Measurements from ENCODE around the gene PREX1.

The PREX1 gene

GRCh38 chr20:48631114-48632016 is 196.4 kb downstream of the PREX1 start:
- Histone ChIP-seq H3K36me3 (replicated peaks) (no peaks in the 10 kb centered on the region), H3K27me3 (ENCODE audit: low read depth) (no peaks in the 10 kb centered on the region), H3K4me1 (no peaks in the 10 kb centered on the region), H3K9me3 (no peaks in the 10 kb centered on the region), H3K4me3 (no peak overlapping the region)
- in situ Hi-C loops (cut with MboI; ENCODE audit: low sequenced_read_pairs) = no loop called here
- DNase-seq (ENCODE audit: low spot score in 2 of 2) = no peak

DNA sequence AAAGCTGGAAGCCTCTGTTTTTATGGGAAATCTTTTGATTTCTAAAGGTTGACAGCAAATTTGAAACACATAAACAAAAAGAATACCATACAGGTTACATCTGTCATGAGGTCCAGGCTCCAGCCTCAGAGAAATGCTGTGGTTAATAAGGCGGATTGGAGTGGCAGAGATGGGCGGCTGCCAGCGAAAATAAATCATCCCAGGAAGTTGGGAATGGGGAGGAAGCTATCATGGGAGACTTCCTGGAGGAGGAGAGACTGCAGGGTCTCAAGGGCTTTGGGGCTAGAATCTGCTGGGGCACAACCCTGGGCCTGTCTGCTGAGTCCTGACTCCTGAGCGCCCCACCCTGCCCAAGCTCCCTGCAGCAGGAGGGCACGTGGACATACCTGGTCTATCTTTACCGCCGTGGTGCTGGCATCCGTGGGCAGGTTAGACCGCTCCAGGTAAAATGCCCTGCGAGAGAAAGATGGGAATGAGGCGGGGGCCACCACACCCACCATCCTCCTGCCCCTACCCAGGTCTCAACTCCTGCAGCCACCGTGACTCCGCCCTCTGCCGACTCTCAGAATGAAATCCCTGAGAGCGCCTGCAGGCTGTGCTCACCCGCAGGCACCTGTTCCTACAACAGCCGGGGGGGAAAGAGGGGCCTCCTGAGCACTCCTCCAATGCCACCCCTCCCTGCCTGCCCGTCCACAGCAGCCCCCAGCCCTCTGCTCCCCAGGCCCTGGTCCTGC is 197.3 kb downstream of the PREX1 start:
- H3K4me3 ChIP-seq = no peak overlapping the region
- DNase-seq (ENCODE audit: low spot score in 2 of 2) = peak in 1 of 2 experiments; percentile 40
- no peaks in the 10 kb centered on the region for H3K4me1 ChIP-seq

GRCh38 chr20:48629960-48630315 is 197.9 kb downstream of the PREX1 start:
- Histone ChIP-seq H3K4me1 (no peaks in the 10 kb centered on the region), H3K9me3 (no peaks in the 10 kb centered on the region), H3K36me3 (replicated peaks) (no peaks in the 10 kb centered on the region), H3K27me3 (ENCODE audit: low read depth) (no peaks in the 10 kb centered on the region), H3K4me3 (no peak overlapping the region)
- DNase-seq (ENCODE audit: low spot score in 2 of 2) = no peak
- in situ Hi-C loops (cut with MboI; ENCODE audit: low sequenced_read_pairs) = no loop called here

More for the DNA sequence above, 197.3 kb downstream of the PREX1 start:
- H3K27me3 ChIP-seq (ENCODE audit: low read depth) = no peaks in the 10 kb centered on the region
- in situ Hi-C loops (cut with MboI; ENCODE audit: low sequenced_read_pairs) = no loop called here
- no peaks in the 10 kb centered on the region for H3K9me3 ChIP-seq
- no peaks in the 10 kb centered on the region for H3K36me3 ChIP-seq (replicated peaks)

DNA sequence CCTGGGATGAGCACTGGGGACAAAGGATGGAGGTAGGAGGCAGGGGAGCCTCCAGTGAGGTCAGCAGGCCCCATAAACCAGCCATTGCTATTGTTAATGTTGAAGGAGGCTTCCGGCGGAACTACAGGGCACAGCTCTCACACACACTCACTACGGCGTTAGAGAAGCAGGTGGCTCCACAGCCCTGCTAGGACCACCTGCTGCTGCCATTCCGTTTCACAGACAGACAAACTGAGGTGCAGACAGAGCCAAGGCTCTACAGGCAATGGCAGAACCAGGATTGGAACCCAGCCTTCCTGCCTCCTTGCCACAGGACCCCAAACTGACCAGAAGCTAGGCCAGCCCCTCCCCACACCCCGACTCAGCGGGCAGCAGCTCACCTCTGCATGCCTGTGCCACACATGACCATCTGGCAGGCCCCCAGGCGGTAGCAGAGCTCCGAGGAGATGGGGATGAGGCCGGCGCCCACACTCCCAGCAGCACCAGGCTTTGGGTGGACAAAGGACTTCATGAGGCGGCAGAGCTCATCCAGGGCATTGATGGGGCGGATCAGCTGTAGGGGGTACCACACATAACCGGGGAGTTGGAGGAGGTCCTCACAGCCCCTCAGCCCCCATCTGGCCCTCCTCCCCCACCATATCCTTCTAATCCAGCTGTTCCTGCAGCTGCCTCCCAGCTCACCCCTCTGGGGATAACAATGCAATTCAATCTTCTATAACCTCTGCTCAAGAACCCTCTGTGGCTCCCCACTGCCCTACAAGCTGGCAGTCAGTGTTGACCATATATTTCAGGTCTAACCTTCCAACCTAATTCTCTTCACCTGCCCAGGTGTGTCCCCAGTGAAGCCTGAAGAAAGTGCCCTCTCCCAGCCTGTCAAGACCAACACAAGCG is 198.5 kb downstream of the PREX1 start:
- no peaks in the 10 kb centered on the region for H3K36me3 ChIP-seq (replicated peaks)
- no peak overlapping the region for H3K4me3 ChIP-seq
- DNase-seq (ENCODE audit: low spot score in 2 of 2) = no peak
- H3K9me3 ChIP-seq = no peaks in the 10 kb centered on the region
- no peaks in the 10 kb centered on the region for H3K27me3 ChIP-seq (ENCODE audit: low read depth)
- no peaks in the 10 kb centered on the region for H3K4me1 ChIP-seq
- in situ Hi-C loops (cut with MboI; ENCODE audit: low sequenced_read_pairs) = no loop called here

DNA sequence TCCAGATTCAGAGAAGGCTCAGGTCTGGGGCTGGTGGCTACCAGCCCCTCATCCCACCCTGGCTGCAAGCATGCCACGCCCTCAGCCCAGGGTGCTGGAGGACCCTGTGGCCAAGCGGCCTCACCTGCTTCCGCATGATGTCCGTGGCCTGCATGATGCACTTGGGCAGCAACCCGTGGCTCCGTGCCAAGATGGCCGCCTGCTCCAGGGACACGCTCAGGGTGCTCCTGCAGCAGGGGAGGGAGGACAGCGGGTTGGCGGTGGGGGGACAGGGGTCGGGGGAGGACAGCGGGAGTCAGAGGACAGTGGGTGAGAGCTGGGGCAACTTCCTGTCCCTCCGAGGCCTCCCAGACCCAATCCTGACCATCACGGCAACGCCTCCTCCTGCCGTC is 200.1 kb downstream of the PREX1 start:
- Histone ChIP-seq H3K4me1 (no peaks in the 10 kb centered on the region), H3K27me3 (ENCODE audit: low read depth) (no peaks in the 10 kb centered on the region), H3K9me3 (no peaks in the 10 kb centered on the region), H3K4me3 (no peak overlapping the region), H3K36me3 (replicated peaks) (no peaks in the 10 kb centered on the region)
- in situ Hi-C loops (cut with MboI; ENCODE audit: low sequenced_read_pairs) = no loop called here
- no peak for DNase-seq (ENCODE audit: low spot score in 2 of 2)

- no peaks in the 10 kb centered on the region for H3K4me1 ChIP-seq
- H3K27me3 ChIP-seq (ENCODE audit: low read depth) = no peaks in the 10 kb centered on the region
- in situ Hi-C loops (cut with MboI; ENCODE audit: low sequenced_read_pairs) = no loop called here
- H3K4me3 ChIP-seq = no peak overlapping the region
- H3K9me3 ChIP-seq = no peaks in the 10 kb centered on the region
- DNase-seq (ENCODE audit: low spot score in 2 of 2) = no peak
- no peaks in the 10 kb centered on the region for H3K36me3 ChIP-seq (replicated peaks)
These were observed 200.7 kb downstream of the PREX1 start for GRCh38 chr20:48626938-48627736.

- Histone ChIP-seq H3K9me3 (no peaks in the 10 kb centered on the region), H3K27me3 (ENCODE audit: low read depth) (no peaks in the 10 kb centered on the region), H3K4me1 (no peaks in the 10 kb centered on the region), H3K4me3 (no peak overlapping the region), H3K36me3 (replicated peaks) (no peaks in the 10 kb centered on the region)
- no peak for DNase-seq (ENCODE audit: low spot score in 2 of 2)
- in situ Hi-C loops (cut with MboI; ENCODE audit: low sequenced_read_pairs) = no loop called here
These were observed 201.4 kb downstream of the PREX1 start for GRCh38 chr20:48626226-48626937.

GRCh38 chr20:48625136-48625900 is 202.5 kb downstream of the PREX1 start:
- in situ Hi-C loops (cut with MboI; ENCODE audit: low sequenced_read_pairs) = no loop called here
- Histone ChIP-seq H3K4me3 (no peak overlapping the region), H3K4me1 (peaks cover 3% of the 10 kb centered on the region), H3K27me3 (ENCODE audit: low read depth) (no peaks in the 10 kb centered on the region), H3K36me3 (replicated peaks) (no peaks in the 10 kb centered on the region), H3K9me3 (no peaks in the 10 kb centered on the region)
- no peak for DNase-seq (ENCODE audit: low spot score in 2 of 2)

- DNase-seq (ENCODE audit: low spot score in 2 of 2) = no peak
- peaks cover 6% of the 10 kb centered on the region for H3K4me1 ChIP-seq
- no peaks in the 10 kb centered on the region for H3K27me3 ChIP-seq (ENCODE audit: low read depth)
- H3K36me3 ChIP-seq (replicated peaks) = no peaks in the 10 kb centered on the region
- H3K4me3 ChIP-seq = no peak overlapping the region
- no peaks in the 10 kb centered on the region for H3K9me3 ChIP-seq
- in situ Hi-C loops (cut with MboI; ENCODE audit: low sequenced_read_pairs) = no loop called here
These were observed 203.3 kb downstream of the PREX1 start for GRCh38 chr20:48624315-48625020.

GRCh38 chr20:48623906-48624265 is 203.9 kb downstream of the PREX1 start:
- Histone ChIP-seq H3K27me3 (ENCODE audit: low read depth) (no peaks in the 10 kb centered on the region), H3K4me3 (no peak overlapping the region), H3K9me3 (no peaks in the 10 kb centered on the region), H3K36me3 (replicated peaks) (no peaks in the 10 kb centered on the region), H3K4me1 (peaks cover 6% of the 10 kb centered on the region)
- in situ Hi-C loops (cut with MboI; ENCODE audit: low sequenced_read_pairs) = no loop called here
- DNase-seq (ENCODE audit: low spot score in 2 of 2) = no peak

- DNase-seq (ENCODE audit: low spot score in 2 of 2) = no peak
- in situ Hi-C loops (cut with MboI; ENCODE audit: low sequenced_read_pairs) = no loop called here
- no peaks in the 10 kb centered on the region for H3K27me3 ChIP-seq (ENCODE audit: low read depth)
- no peak overlapping the region for H3K4me3 ChIP-seq
- H3K9me3 ChIP-seq = no peaks in the 10 kb centered on the region
- H3K4me1 ChIP-seq = peaks cover 6% of the 10 kb centered on the region
- no peaks in the 10 kb centered on the region for H3K36me3 ChIP-seq (replicated peaks)
These were observed 204.5 kb downstream of the PREX1 start for GRCh38 chr20:48623176-48623905.

Data from HAP-1 (cell line).